Eye (tissue), 1 donor: ENCODE data around the gene THSD7B.
A peak's percentile ranks its signal among the peaks of the same experiment; 100 is the strongest.
"Not testable (repeated sequence)": the region's sequence is repeated elsewhere in the genome, so short reads cannot be mapped to it uniquely, and the experiment has no call there.

Experiments used
- DNase-seq: peaks from one replicate; pipeline ENCODE4 v3.0.0-alpha.2; 2015

THSD7B gene

GRCh38 chr2:136935119-136935518, 169.8 kb downstream of the THSD7B start:
- no peak for DNase-seq

GRCh38 chr2:136956050-136956449, 190.7 kb downstream of the THSD7B start:
- DNase-seq = peak; percentile 16

GRCh38 chr2:136957044-136957443, 191.7 kb downstream of the THSD7B start:
- DNase-seq = no peak

- no peak for DNase-seq
Measured at GRCh38 chr2:136962105-136962725, 196.9 kb downstream of the THSD7B start.

- no peak for DNase-seq
Measured at GRCh38 chr2:136966485-136966884, 201.1 kb downstream of the THSD7B start.

- no peak for DNase-seq
Measured at GRCh38 chr2:136980303-136980702, 215.0 kb downstream of the THSD7B start.

GRCh38 chr2:136981689-136982088, 216.3 kb downstream of the THSD7B start:
- not testable (repeated sequence) for DNase-seq

GRCh38 chr2:136985044-136985443, 219.7 kb downstream of the THSD7B start:
- no peak for DNase-seq

- DNase-seq = no peak
Measured at GRCh38 chr2:136986605-136987221, 221.4 kb downstream of the THSD7B start.

- DNase-seq = no peak
Measured at GRCh38 chr2:136990316-136990715, 225.0 kb downstream of the THSD7B start.

- DNase-seq = no peak
Measured at GRCh38 chr2:136994793-136995192, 229.4 kb downstream of the THSD7B start.

GRCh38 chr2:136997557-136997956, 232.2 kb downstream of the THSD7B start:
- DNase-seq = no peak

- DNase-seq = no peak
Measured at GRCh38 chr2:137000811-137001210, 235.5 kb downstream of the THSD7B start.

GRCh38 chr2:137002896-137003295, 237.6 kb downstream of the THSD7B start:
- peak; percentile 63 for DNase-seq

- DNase-seq = peak; percentile 47
Measured at GRCh38 chr2:137005210-137005609, 239.9 kb downstream of the THSD7B start.

GRCh38 chr2:137007938-137008337, 242.6 kb downstream of the THSD7B start:
- no peak for DNase-seq

- DNase-seq = peak; percentile 46
Measured at GRCh38 chr2:137009953-137010352, 244.6 kb downstream of the THSD7B start.

- DNase-seq = peak; percentile 65
Measured at GRCh38 chr2:137020452-137021196, 255.3 kb downstream of the THSD7B start.

GRCh38 chr2:137021763-137022162, 256.4 kb downstream of the THSD7B start:
- no peak for DNase-seq

- DNase-seq = peak; percentile 18
Measured at GRCh38 chr2:137023205-137023604, 257.9 kb downstream of the THSD7B start.

- no peak for DNase-seq
Measured at GRCh38 chr2:137031731-137032130, 266.4 kb downstream of the THSD7B start.

- no peak for DNase-seq
Measured at GRCh38 chr2:137036619-137037018, 271.3 kb downstream of the THSD7B start.

- peak; percentile 13 for DNase-seq
Measured at GRCh38 chr2:137039482-137040152, 274.3 kb downstream of the THSD7B start.

GRCh38 chr2:137047369-137047768, 282.0 kb downstream of the THSD7B start:
- no peak for DNase-seq
